Bone marrow (tissue), 2 donors: ENCODE results near the gene IRF5.
A peak's percentile ranks its signal among the peaks of the same experiment; 100 is the strongest.

ENCODE experiments used
- DNase-seq, 2 donors: peaks; one replicate each; lab custom pipeline; 2025; lab: John Stamatoyannopoulos, UW

IRF5 gene, protein sequence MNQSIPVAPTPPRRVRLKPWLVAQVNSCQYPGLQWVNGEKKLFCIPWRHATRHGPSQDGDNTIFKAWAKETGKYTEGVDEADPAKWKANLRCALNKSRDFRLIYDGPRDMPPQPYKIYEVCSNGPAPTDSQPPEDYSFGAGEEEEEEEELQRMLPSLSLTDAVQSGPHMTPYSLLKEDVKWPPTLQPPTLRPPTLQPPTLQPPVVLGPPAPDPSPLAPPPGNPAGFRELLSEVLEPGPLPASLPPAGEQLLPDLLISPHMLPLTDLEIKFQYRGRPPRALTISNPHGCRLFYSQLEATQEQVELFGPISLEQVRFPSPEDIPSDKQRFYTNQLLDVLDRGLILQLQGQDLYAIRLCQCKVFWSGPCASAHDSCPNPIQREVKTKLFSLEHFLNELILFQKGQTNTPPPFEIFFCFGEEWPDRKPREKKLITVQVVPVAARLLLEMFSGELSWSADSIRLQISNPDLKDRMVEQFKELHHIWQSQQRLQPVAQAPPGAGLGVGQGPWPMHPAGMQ

DNA sequence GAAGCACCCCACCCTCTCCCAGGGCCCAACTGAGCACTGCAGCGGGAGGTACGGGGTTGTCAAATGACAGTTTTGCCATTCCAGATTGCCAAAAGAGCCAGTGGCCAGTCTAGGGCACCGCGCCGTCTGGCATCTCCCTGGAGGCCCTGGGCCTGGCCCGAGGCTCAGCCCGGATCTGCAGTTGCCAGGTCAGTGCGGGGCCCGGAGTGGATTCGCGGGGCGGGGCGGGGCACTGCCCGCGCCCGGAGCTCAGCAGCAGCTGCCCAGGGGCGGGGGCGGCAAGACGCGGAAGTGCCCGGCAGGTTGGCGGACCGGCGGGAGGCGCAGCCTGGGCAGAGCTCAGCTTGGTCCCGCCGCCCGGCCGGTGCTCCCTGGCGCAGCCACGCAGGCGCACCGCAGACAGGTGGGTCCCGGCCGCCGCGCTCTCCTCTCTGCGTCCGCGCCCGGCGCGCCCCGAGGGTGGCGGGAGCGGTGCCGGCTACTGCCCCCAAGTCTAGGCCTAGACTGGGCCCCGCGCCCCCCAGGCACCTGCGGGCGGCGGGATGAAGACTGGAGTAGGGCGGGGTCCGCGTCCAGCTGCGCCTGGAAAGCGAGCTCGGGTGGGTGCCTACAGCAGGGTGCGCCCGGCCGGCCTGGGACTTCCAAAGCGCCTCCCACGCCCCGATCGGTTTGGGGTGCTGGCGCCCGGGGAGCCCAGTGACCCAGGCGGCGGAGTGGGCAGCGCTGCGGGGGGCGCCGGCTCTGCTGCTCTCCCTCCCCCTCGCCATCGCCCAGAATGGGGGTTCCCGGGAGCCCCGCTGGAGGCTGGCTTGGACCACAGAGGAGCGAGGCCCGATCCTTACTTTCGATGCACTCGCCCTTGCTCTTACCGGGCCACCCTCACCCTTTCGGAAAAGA is at the start of gene IRF5:
Gene IRF5, plus strand, starts transcription at position 281 of the 897 bp plus-strand sequence. CDS start 4,155 bp downstream, outside the sequence.
- DNase-seq = no peak

DNA sequence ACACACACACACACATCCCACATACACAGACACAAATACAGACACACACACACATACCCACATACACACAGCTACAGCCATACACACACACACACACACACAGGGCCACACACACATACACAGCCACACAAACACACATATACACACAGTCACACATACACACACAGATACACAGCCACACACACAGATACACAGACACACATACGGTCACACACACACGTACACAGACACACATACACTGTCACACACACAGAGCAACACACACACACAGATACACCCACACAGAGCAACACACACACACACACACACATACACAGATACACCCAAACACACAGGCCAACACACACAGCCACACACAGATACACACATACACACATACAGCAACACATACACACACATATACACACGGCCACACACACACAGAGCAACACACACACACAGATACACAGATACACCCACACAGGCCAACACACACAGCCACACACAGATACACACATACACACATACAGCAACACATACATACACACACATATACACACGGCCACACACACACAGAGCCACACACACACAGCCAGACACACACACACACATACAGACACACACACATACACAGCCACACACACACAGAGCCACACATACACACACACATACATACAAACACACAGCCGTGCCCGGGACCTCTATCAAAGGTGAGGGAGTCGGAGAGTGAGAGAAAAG is 49.5 kb upstream of the IRF5 start:
- DNase-seq = no peak

DNA sequence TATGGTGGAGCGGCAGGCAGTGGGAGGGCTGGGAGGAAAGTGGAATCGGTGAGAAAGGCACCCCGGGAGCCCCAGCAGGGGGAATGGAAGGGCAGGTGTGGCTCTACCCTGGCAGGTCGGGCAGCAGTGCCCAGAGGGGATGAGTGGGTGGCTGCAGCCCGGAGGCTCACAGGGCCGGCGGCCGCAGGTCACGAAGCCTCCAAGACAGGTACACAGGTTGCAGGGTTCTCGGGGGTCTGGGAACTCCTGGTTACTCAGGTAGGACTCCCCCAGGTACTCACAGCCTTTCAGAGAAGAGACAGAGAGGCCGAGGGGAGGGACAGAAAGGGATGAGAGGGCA is 49.0 kb upstream of the IRF5 start:
- DNase-seq = no peak

DNA sequence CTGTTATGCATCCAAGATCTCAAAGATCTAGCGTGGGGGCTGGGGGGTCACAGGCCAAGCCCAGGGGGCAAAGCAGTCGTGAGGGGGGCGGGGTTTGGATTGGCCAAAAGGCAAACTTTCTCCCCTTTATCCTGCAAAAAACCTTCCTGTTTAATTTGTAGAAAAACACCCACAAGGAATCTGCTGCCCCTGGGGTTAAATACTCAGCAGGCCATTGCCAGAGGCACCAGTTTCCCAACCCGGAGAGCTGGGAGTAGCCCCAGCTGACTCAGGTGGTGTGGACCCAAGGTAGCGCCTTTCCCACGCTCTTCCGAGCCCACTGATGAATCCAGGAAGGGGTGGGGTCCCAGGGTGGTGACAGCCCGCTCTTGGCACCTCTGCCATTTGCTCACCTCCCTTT is 48.6 kb upstream of the IRF5 start:
- DNase-seq = no peak

DNA sequence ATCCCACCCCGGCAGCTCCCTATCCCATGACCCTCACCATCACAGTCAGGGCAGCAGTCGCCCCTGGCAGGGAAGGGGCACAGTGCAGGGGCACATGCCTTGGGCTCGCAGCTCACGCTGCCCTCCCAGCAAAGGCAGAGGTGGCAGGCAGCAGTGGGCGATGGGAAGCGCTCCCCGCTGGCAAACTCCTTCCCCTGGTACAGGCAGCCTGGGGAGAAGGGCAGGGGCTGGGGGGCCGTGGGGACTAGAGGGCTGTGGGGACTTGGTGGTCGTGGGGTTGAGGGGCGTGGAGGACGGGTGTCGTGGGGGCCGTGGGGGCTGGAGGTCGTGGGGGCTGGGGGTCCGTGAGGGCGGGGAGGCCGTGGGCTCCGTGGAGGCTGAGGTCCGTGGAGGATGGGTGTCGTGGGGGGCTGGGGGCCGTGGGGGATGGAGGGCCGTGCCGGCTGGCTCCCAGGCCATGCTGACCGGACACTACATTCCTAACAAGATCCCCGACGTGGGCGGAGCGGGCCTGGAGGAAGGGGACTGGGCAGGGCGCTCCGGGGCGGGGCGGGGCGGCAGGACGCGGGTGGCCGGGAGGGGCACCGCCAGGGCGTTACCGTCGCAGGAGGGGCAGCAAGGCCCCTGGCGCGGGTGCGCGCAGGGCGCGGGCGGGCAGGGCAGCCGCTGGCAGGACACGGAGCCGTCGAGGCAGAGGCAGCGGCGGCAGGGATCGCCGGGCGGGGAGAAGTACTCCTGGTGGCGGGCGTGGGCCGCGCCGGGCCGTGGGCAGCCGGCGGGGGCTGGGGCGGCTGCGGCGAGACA is 47.2 kb upstream of the IRF5 start:
- no peak for DNase-seq

DNA sequence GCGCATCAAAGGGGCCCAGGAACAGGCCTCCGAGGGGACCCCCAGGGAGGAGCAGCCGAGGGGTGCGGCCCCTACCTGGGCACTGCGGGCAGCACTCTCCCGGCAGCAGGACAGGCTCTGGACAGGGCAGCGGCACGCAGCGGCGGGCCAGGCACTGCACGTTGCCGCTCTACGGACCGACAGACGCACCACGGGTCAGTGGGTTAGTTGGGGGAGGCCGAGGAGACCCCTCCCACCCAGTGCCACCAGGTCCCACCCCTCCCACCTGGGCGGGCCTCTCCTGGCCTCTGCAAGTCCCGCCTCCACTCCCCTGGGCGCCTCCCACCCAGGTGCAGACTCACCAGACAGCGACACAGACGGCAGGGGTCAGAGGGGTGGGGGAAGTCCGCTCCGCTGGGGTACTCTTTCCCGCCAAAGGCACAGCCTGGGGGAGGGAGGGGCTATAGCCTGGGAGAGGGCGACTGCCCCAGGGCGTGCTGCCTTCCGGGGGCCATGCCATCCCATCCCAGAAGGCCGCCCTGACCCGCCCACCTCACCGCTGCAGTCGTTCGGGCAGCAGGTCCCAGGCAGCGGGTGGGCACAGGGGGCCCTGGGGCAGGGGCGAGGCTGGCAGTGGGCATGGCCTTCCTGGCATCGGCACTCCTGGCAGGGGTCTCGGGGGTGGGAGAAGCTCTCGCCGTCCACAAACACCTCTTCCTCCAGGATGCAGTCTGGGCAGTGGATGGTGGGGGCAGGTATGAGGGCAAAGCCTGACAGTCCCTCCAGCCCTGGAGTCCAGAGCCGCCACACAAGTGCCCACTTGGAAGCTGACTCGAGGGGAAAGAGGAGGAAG is 46.4 kb upstream of the IRF5 start:
- no peak for DNase-seq

DNA sequence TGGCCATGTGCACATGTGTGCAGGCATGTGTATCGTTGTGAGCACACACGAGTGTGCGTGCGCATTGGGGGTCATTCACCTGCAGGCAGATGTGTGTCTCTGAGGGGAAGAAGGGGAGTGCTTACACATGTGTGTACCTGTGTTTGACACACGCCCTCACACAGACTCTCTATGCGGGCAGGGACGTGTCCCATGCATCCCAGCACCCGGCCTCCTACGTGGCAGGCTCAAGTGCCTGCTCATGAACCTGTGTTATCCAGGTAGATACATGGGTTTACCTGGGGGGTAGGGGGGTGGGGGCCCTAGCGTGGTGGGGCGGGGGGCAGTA is 45.8 kb upstream of the IRF5 start:
- no peak for DNase-seq

DNA sequence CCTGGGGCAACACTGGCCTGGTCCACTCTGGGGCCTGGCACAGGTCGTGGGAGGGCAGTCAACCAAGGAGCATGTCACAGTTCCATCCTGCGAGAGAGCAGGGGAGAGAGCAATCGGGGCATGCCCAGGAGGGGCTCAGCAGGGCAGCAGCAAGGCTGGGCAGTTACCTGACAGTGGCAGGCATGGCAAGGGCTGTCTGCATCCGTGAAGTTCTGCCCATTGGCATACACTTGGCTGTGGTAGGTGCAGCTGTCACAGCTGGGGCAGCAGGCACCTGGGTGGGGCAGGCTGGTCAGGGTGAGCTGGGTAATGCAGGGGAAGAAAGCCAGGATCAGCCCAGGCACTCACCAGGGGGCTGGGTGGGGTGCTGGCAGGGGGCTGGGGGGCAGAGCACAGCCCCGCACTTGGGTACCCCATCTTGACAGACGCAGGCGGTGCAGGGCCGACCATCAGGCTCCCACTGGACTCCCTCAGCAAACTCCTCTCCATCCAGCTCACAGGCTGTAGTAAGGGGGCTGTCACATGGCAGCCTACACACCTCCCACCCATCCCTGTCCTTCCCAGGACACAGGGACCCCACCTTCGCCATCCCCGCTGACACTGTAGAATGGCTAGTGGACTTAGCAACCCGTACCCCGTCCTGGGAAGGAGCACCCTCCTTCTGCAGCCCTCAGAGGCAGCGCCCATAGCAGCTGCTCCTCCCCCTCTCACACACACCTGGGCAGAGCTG is 45.0 kb upstream of the IRF5 start:
- no peak for DNase-seq

DNA sequence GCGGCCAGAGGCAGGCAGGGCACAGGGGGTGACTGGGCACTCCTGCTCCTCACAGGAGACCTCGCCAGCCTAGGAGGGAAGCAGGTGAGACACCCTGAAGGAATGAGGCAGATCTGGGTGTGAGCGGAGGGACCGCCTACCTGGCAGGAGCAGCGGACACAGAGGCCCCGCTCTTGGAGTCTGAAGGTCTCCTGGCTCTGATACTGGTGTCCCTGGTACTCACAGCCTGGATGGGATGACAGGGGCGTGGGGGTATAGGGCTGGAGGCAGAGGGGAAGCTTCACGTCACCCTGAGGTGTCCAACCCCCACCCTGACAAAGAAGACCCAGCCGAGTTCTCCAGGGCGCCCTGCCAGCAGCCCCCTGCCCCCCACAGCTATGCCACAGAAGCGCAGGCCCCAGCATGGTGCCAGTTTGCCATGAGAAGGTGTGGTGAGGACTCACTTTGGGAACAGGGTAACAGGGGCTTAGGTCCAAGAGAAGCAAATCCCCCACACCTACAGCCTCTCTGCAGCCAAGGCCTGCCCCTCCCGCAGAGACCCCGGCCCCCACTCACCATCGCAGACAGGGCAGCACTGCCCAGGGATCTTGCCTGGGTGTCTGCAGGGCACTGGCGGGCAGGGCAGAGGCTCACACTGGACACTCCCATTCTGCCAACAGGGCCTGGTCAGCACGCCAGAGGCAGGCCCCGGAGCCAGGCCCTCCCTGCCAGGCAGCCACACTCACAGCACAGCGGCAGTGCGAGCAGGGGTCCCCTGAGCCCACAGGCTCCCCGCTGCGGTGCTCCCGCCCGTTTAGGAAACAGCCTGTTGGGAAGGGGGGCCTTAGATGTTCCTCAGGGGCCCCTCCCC is 44.3 kb upstream of the IRF5 start:
- DNase-seq = no peak

DNA sequence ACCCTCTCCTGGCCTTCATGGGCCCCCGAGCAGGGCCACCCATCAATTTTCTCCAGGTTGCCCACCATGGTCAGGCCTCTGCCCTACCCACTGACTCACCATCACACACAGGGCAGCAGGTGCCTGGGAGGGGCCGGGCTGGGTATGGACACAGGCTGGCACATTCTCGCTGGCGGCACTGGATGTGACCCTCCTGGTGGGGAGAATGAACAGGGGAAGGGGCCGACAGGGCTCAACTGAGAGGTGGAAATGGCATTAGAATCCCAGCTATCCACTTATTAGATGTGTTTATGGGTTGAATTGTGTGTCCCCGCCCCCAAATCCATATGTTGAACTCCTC is 43.7 kb upstream of the IRF5 start:
- no peak for DNase-seq

DNA sequence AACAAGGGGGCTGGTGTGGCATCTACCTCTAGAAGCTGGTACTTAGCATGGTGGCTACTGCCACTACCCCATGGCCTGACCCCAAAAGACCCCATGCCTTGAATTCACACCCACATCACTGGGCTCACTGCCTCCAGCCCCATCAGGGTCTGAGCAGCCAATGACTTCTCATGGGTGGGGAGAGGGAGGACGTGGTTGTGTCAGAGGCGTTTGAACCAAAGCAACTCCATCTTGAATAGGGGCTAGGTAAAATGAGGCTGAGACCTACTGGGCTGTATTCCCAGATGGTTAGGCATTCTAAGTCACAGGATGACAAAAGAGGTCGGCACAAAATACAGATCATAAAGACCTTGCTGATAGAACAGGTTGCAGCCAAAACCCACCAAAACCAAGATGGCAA is 42.4 kb upstream of the IRF5 start:
- DNase-seq = no peak

DNA sequence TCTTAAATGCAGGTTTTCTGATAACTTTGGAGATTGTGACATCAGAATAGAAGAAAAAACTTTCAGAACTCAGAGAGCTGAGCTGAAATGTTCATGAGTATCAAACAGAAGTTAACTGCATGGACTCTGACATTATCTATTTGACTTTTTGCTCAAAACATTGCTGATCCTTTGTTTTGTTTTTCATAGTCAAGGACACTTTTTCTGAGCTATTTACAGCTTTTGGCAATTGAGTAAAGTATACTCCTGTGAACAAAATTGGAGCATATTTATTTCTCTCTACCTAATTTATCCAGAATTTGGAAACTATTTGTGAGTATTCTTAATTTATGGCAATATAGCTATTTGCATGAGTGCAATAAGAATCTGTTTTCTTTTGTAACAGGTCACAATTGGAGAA is 38.3 kb upstream of the IRF5 start:
- DNase-seq = no peak

DNA sequence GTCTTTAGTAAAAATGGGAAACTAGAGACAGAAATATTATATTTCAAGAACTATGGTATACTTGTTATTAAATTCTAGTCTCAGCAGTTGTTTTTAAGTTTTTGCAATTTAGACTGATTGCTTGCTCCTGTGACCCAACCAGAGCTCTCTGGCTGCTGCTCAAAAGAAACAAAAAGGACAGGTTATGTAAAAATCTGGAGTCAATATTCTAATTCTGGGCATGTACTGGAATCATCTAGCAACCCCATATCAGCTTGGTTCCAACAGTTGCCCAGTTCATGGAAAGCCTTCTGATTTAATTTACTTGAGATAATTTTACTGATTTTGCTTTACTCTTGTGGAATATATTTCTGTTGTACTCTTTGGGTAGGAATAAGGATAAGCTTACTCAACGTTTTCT is 37.5 kb upstream of the IRF5 start:
- no peak for DNase-seq

DNA sequence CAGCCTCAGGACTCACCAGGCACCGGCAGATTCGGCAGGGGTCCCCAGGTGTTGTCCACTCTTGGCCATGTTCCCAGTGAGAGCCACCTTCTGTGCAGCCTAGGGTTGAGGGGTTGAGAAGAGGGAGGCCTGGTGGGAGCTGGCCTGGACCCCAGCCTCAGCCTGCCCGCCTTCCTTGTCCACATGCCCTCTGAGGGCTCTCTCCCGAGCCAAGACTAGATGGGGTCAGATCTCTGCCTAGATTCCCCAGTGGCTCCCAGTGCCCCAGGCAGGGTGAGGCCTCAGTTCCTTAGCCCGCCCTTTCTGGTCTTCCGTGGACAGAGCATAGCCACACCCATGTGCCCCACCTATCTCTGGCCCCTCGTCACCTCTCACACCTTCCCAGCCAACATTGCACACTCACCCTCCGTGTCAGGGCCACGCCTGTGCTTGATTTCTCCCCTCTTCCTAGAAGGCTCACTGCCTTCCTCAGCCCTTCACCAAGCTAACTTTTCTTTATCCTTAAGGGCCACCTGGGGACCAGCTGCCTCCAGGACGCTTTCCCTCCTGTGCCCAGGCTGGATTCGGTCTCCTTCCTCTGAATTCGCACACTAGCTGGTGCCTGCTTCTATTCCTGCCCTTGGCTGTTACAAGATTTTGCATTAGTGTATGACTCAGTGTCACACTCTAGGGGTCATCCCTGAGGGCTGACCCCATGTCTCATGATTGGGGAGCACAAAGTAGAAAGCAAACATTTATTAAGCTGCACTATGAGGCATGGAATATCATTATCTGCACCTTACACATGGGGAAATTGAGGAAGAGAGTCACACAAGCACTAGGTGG is 34.8 kb upstream of the IRF5 start:
- no peak for DNase-seq

DNA sequence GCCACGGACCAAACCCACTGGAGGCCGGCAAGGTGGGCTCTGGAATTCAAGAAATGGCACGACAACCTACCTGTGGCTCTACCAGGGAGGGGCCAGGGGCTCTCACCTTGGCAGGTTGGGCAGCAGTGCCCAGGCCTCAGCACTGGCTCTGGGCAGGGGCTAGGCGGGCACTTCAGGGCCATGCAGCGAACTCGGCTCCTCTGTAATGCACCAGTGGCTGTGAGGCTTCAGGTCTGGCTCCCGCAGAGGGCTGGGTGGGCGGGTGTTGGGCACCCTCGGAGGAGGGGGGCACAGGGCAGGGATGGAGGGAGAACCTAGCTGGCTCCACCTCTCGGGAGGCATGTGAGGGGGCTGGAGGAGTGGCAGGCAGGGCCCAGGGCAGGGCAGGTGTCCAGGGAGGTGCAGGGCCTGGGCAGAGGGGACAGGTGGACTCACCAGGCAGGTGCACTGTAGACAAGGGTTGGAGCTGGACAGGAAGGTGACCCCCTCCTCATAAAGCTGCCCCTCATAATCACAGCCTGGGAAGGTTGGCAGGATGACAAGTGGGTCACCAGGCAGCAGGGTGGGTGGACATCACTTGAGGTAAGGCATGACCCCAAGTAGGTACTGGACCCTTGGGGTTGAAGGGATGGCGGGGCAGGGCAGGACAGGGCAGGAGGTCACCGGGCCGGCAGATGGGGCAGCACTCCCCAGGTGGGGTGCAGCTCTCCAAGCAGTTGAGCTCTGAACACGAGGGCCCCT is 33.9 kb upstream of the IRF5 start:
- DNase-seq = no peak

DNA sequence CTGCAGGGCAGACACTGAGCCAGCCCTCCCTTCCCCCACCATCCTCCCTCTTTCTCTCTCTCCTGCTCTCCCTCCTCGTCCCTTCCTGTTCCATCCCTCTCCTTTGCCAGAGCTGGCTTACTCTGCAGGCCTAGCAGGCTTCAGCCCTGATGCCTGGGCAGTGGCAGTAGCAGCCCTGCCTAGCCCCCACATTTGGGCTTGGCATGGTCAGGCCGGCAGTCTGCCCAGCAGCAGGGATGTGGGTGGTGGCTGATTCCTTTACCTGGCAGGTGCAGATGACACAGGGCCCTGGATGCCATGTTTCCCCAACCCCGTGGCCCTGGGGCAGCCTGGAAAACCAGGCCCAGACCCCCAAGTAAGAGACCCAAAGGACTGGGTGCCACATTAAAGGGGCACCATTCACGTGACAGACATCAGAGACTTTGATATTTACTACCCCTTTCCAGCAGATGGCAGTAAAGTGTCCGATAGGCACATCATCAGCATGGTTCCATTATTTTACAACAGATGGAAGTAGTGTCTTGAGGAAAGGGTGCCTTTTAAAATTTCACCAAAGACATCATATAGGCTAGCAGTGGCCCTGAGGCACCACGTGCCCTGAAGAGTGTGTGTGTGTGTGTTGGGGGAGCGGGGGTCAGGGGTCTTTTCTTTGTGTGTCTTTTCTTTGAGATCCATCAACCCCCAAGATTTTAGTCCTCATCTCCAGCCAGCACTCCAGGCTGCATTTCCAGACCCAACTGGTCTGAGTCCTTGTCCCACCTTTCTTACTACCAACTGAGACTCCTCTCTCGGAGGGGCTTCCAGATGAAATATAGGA is 33.1 kb upstream of the IRF5 start:
- DNase-seq = peak in 1 of 2 donors; percentile 47
